Fibroblast of villous mesenchyme (primary cell): Measurements from ENCODE around the gene MLLT3. TPM values are rescaled to one million over a fixed set of nuclear protein-coding genes. Genes with fewer than 3 reads are reported as not detected.

Experiments
- DNase-seq: peaks from one replicate; pipeline ENCODE4 v3.0.0-alpha.2; 2010; ENCODE audit warnings: low read depth
- H3K4me3 ChIP-seq: 2 replicates; pipeline ENCODE4 v1.5.1; 2011; ENCODE audit warnings: low read depth, mild to moderate bottlenecking, low read length
- CTCF ChIP-seq: IDR thresholded peaks from 2 replicates; pipeline ENCODE4 v1.5.1; 2012; ENCODE audit warnings: low read depth, mild to moderate bottlenecking, low read length; ENCODE audit not compliant: insufficient read depth
- total RNA-seq: library from RNA; depleted of rRNA; stranded (reverse); fragments of >200 nt; gene quantifications from 2 replicates; pipeline ENCODE4 v1.2.3, GENCODE V29; 2012

The MLLT3 gene
- total RNA-seq, 1 donor: 44.9 TPM

- TF ChIP-seq CTCF: no peak
- no peak overlapping the region for H3K4me3 ChIP-seq
- no peak for DNase-seq
Observed at GRCh38 chr9:20646656-20647055, 24.4 kb upstream of the MLLT3 start.

DNA sequence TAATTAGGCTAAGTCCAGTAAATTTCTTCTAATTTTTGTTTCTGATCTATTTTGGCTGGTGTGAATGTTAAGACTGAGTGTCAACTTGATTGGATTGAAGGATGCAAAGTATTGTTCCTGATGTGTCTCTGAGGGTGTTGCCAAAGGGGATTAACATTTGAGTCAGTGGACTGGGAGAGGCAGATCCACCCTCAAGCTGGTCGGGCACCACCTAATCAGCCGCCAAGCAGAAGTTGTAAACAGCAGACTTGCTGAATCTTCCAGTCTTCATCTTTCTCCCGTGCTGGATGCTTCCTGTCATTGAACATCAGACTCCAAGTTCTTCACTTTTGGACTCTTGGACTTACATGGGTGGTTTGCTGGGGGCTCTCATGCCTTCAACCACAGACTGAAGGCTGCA is 21.4 kb upstream of the MLLT3 start:
- DNase-seq: no peak
- no peak overlapping the region for H3K4me3 ChIP-seq
- TF ChIP-seq CTCF: no peak

DNA sequence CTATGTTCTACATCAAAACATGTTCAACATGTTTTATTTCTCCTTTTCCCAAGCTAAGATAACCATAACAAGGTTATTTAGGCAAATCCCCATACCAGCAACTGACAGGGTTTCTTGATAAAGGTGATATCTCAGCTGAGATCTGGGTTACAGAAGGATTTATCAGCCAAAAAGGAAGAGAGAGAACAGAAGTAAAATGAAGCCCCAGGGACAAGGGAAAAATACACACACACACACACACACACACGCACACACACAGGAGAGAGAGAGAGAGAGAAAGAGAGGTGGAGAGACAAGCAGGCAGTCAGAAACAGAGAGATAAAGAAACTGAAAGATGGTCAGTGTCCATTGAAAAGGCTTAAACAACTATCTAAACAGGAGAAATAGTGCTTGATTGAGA is 19.7 kb upstream of the MLLT3 start:
- TF ChIP-seq CTCF: no peak
- no peak overlapping the region for H3K4me3 ChIP-seq
- DNase-seq: no peak

GRCh38 chr9:20640331-20641187 is 18.3 kb upstream of the MLLT3 start:
- TF ChIP-seq CTCF: no peak
- no peak for DNase-seq
- H3K4me3 ChIP-seq: no peak overlapping the region

DNA sequence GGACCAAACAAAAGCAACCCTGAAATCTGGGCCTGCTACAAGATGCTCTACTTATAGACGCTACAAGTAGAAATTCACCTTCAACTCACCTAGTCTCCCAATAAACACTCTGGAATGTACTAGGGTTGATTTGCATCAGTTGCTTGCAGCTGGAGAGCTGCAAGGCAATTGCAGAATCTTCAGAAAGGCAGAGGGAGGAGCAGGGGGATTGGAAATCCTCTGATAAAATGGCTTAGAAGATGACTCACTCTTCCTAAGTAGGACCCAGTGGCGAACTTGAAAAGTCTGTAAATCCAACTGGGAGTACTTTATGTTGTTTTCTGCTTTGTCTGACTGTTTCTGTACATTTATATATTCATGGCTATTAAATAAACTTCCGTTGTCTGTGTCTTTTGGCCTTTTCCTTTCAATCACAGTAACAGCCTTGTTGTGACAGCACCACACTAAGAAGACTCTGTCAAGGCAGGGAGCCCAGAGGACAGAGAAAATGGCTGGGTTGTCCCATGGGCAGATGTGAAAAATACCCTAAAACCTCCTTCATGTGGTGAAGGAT is 14.7 kb upstream of the MLLT3 start:
- TF ChIP-seq CTCF: no peak
- H3K4me3 ChIP-seq: no peak overlapping the region
- DNase-seq: peak; percentile 72

DNA sequence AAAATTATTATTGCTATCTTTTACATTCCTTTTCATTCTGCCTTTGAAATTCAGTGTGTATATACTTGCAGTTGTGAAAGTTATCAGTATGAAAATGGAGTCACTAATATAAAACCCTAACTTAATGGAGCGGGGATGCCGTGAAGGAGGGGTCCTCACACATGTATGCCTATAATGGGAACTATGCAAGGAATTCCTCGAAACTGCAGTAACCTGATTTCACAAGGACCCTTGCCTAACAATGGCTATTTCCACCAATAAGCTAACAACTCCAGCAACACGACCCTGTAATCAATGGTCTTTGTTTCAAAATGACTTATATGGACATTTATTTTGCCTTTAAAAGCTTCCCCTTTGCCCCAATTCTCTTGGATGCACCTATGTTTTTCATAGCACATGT is 12.6 kb upstream of the MLLT3 start:
- H3K4me3 ChIP-seq: no peak overlapping the region
- DNase-seq: no peak
- no peak for TF ChIP-seq CTCF
